ENCODE measurements around the gene RYR1.

The RYR1 gene

GRCh38 chr19:38482496-38482895 lies 49.0 kb downstream of the RYR1 start:
- TF ChIP-seq, protein P1, sequence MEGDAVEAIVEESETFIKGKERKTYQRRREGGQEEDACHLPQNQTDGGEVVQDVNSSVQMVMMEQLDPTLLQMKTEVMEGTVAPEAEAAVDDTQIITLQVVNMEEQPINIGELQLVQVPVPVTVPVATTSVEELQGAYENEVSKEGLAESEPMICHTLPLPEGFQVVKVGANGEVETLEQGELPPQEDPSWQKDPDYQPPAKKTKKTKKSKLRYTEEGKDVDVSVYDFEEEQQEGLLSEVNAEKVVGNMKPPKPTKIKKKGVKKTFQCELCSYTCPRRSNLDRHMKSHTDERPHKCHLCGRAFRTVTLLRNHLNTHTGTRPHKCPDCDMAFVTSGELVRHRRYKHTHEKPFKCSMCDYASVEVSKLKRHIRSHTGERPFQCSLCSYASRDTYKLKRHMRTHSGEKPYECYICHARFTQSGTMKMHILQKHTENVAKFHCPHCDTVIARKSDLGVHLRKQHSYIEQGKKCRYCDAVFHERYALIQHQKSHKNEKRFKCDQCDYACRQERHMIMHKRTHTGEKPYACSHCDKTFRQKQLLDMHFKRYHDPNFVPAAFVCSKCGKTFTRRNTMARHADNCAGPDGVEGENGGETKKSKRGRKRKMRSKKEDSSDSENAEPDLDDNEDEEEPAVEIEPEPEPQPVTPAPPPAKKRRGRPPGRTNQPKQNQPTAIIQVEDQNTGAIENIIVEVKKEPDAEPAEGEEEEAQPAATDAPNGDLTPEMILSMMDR (IDR thresholded peaks at IDR 0.05; ENCODE audit: poor library complexity, severe bottlenecking), result no peak
- no peaks in the 10 kb centered on the region for H3K27me3 ChIP-seq (ENCODE audit: insufficient read depth, poor library complexity, severe bottlenecking)
- ATAC-seq (ENCODE audit: low read depth), result no peak
- H3K4me3 ChIP-seq (ENCODE audit: severe bottlenecking), result no peak overlapping the region
- H3K36me3 ChIP-seq (ENCODE audit: low read depth), result no peaks in the 10 kb centered on the region
- H3K9me3 ChIP-seq (ENCODE audit: severe bottlenecking), result no peaks in the 10 kb centered on the region
- H3K27ac ChIP-seq (ENCODE audit: poor library complexity, severe bottlenecking), result no peak overlapping the region
- no peaks in the 10 kb centered on the region for H3K4me1 ChIP-seq (ENCODE audit: insufficient read depth, poor library complexity, severe bottlenecking)
- DNase-seq (ENCODE audit: low spot score), result no peak

DNA sequence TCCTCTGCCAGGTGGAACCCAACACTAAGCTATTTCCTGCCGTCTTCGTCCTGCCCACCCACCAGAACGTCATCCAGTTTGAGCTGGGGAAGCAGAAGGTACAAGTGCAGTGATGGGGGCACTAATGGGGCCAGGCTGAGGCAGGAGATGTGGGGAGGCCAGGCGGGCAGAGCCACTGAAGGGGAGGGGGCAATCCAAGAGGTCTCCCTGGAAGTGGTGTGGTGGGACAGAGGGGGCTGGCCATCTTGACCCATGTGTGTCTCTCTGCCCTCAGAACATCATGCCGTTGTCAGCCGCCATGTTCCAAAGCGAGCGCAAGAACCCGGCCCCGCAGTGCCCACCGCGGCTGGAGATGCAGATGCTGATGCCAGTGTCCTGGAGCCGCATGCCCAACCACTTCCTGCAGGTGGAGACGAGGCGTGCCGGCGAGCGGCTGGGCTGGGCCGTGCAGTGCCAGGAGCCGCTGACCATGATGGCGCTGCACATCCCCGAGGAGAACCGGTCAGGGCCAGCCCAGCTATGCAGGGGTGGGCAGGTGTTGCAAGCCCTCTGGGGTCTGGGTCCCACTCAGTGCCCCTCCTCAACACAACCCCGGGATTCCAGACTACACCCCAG lies 49.6 kb downstream of the RYR1 start:
- Histone ChIP-seq H3K4me3 (ENCODE audit: severe bottlenecking) (no peak overlapping the region), H3K36me3 (ENCODE audit: low read depth) (no peaks in the 10 kb centered on the region), H3K9me3 (ENCODE audit: severe bottlenecking) (no peaks in the 10 kb centered on the region), H3K4me1 (ENCODE audit: insufficient read depth, poor library complexity, severe bottlenecking) (no peaks in the 10 kb centered on the region), H3K27ac (ENCODE audit: poor library complexity, severe bottlenecking) (no peak overlapping the region), H3K27me3 (ENCODE audit: insufficient read depth, poor library complexity, severe bottlenecking) (no peaks in the 10 kb centered on the region)
- no peak for DNase-seq (ENCODE audit: low spot score)
- no peak for ATAC-seq (ENCODE audit: low read depth)
- TF ChIP-seq, protein P1 (IDR thresholded peaks at IDR 0.05; ENCODE audit: poor library complexity, severe bottlenecking), result no peak

DNA sequence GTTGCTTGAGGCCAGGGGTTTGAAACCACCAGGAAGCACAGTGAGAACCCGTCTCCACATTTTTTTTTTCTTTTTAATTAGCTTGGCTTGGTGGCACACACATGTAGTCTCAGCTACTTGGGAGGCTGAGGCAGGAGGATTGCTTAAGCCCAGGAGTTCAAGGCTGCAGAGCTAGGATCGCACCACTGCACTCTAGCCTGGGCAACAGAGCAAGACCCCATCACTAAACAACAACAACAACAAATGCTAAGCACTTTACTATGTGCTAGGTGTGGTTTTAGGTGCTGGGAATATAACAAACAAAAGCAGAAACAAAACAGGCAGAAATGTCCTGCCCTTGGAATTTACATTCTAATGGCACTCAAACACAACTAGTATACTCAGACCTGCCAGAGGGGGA lies 51.3 kb downstream of the RYR1 start:
- no peaks in the 10 kb centered on the region for H3K9me3 ChIP-seq (ENCODE audit: severe bottlenecking)
- TF ChIP-seq, protein P1 (IDR thresholded peaks at IDR 0.05; ENCODE audit: poor library complexity, severe bottlenecking), result no peak
- no peaks in the 10 kb centered on the region for H3K4me1 ChIP-seq (ENCODE audit: insufficient read depth, poor library complexity, severe bottlenecking)
- no peak overlapping the region for H3K27ac ChIP-seq (ENCODE audit: poor library complexity, severe bottlenecking)
- no peaks in the 10 kb centered on the region for H3K27me3 ChIP-seq (ENCODE audit: insufficient read depth, poor library complexity, severe bottlenecking)
- H3K4me3 ChIP-seq (ENCODE audit: severe bottlenecking), result no peak overlapping the region
- no peaks in the 10 kb centered on the region for H3K36me3 ChIP-seq (ENCODE audit: low read depth)
- ATAC-seq (ENCODE audit: low read depth) (no peak), DNase-seq (ENCODE audit: low spot score) (no peak)

GRCh38 chr19:38485541-38486285 lies 52.2 kb downstream of the RYR1 start:
- DNase-seq (ENCODE audit: low spot score), result no peak
- no peak for ATAC-seq (ENCODE audit: low read depth)
- H3K4me1 ChIP-seq (ENCODE audit: insufficient read depth, poor library complexity, severe bottlenecking), result no peaks in the 10 kb centered on the region
- TF ChIP-seq, protein P1 (IDR thresholded peaks at IDR 0.05; ENCODE audit: poor library complexity, severe bottlenecking), result no peak
- no peaks in the 10 kb centered on the region for H3K27me3 ChIP-seq (ENCODE audit: insufficient read depth, poor library complexity, severe bottlenecking)
- H3K36me3 ChIP-seq (ENCODE audit: low read depth), result no peaks in the 10 kb centered on the region
- no peak overlapping the region for H3K4me3 ChIP-seq (ENCODE audit: severe bottlenecking)
- H3K27ac ChIP-seq (ENCODE audit: poor library complexity, severe bottlenecking), result no peak overlapping the region
- no peaks in the 10 kb centered on the region for H3K9me3 ChIP-seq (ENCODE audit: severe bottlenecking)
